ENCODE data around the gene CBX2.

The CBX2 gene

DNA sequence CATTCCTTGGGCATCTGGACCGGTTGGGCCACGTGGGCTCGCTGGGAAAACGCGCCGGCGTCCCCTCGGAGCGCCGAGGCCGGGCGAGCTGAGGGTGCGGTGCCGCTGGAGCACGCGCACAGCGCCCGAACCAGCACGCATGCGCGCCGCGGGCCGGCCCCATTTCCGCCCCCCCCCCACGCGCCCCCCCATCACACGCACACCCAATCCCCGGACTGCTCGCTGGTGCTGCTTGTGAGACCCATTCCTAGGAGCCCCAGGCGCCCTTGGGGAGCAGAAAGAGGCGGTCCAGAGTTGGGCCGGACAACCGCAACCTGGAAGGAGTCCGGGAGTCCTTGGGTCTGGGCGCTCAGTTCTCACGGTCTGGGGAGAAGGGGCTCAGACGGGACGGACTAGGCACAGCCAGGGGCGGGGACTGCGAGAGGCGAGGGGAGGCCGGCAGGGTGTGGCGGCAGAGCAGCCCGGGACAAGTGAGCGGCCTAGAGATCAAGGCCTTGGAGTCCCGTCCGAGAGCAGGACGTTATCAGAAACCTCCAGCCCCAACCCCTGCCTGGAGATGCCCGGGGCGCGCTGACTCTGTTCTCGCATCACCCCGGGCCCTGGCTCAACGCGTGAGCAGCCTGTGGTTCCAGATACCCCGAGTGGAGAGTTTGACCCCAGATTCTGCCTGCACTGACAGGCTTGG, 24.9 kb downstream of the CBX2 start:
- H3K4me3 ChIP-seq (ENCODE audit: low read depth in 1 of 2, low read length in 1 of 2), result peak overlapping the region in 1 of 2 experiments; percentile 52
- H3K27ac ChIP-seq, result no peak overlapping the region
- H3K36me3 ChIP-seq, result no peaks in the 10 kb centered on the region
- peaks cover 100% of the 10 kb centered on the region for H3K27me3 ChIP-seq
- peaks cover 66 to 68% of the 10 kb centered on the region in 2 experiments for H3K4me1 ChIP-seq (ENCODE audit: control insufficient read depth in 1 of 2, insufficient read depth in 1 of 2, low read depth in 1 of 2, low read length in 1 of 2)
- TF ChIP-seq, protein P1, sequence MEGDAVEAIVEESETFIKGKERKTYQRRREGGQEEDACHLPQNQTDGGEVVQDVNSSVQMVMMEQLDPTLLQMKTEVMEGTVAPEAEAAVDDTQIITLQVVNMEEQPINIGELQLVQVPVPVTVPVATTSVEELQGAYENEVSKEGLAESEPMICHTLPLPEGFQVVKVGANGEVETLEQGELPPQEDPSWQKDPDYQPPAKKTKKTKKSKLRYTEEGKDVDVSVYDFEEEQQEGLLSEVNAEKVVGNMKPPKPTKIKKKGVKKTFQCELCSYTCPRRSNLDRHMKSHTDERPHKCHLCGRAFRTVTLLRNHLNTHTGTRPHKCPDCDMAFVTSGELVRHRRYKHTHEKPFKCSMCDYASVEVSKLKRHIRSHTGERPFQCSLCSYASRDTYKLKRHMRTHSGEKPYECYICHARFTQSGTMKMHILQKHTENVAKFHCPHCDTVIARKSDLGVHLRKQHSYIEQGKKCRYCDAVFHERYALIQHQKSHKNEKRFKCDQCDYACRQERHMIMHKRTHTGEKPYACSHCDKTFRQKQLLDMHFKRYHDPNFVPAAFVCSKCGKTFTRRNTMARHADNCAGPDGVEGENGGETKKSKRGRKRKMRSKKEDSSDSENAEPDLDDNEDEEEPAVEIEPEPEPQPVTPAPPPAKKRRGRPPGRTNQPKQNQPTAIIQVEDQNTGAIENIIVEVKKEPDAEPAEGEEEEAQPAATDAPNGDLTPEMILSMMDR (IDR thresholded peaks at IDR 0.05), result no peak
- no peaks in the 10 kb centered on the region for H3K9me3 ChIP-seq

DNA sequence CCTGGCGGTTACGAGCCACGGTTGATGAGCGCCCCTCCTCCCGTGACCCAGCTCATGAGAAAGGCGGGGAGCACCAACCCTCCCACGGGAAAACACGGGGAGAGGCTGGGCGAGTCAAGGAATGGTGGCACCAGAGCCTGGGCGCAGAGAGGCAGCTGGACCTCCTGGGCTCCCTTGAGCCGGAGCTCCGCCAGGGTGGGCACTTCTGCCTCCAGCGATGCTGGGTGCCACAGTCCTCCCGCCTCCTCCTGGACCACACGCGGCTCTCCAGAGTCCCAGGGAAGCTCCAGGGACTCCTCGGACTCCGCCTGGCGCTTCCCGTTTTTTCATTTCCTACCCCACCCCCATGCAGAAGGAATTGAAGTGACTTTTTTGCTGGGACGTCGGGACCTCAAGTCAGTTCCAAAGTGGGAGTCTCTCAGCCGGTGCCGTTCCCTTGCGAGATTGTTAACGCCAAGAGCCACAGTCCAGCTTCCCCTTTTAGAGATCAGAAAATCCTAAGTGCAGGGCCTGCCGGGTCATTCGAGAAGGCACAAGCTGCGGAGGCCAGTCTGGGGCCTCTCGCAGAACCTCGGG, 25.6 kb downstream of the CBX2 start:
- Histone ChIP-seq H3K4me1 (ENCODE audit: control insufficient read depth in 1 of 2, insufficient read depth in 1 of 2, low read depth in 1 of 2, low read length in 1 of 2) (peaks cover 60 to 62% of the 10 kb centered on the region in 2 experiments), H3K4me3 (ENCODE audit: low read depth in 1 of 2, low read length in 1 of 2) (peak overlapping the region; percentile 47 to 52), H3K27me3 (peaks cover 100% of the 10 kb centered on the region), H3K9me3 (no peaks in the 10 kb centered on the region), H3K36me3 (no peaks in the 10 kb centered on the region), H3K27ac (peak overlapping the region; percentile 40)
- TF ChIP-seq, protein P1 (IDR thresholded peaks at IDR 0.05), result no peak

DNA sequence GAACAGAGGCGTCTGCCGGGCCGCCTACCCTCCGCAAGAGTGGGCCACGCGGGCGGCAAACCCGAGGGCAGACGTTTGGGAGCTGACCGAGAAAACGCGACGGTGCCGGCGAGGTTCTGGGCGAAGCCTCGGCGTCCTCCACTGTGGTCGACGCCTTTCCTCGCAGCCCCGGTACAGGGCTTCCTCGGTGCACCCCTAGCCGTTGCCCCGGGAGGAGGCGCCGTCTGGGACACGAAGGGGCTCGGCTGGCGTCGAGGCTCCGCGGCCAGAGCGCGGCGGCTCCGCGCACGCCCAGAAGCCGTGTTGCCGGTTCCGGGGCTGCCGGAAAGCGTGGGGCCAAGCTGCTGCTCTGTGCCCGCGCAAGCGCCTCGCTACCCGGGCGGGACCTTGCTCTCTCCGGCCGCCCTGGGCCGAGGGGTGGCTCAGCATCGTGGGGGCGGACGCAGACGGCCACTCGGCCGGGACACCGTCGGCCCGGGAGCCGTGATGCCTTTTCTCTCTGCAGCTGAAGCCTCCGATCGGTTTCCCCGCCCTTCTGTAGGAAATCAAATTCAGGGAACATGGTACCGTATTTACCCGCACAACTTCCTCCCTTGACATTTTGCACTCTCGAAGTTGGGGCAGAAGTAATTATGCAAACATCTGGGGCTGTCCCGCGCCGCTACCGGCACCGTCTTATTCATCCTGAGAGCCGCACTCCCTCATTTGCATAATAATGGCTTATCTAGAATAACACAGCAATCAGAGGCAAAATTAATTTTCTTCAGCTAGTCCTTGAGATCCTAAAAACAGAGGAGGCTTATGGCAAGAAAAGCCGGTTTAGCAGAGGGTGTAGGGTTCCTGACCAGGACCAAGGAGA, 26.3 kb downstream of the CBX2 start:
- Histone ChIP-seq H3K9me3 (no peaks in the 10 kb centered on the region), H3K27ac (peak overlapping the region; percentile 44), H3K4me3 (ENCODE audit: low read depth in 1 of 2, low read length in 1 of 2) (peak overlapping the region; percentile 47 to 52), H3K27me3 (peaks cover 100% of the 10 kb centered on the region), H3K36me3 (no peaks in the 10 kb centered on the region), H3K4me1 (ENCODE audit: control insufficient read depth in 1 of 2, insufficient read depth in 1 of 2, low read depth in 1 of 2, low read length in 1 of 2) (peaks cover 53 to 57% of the 10 kb centered on the region in 2 experiments)
- TF ChIP-seq, protein P1 (IDR thresholded peaks at IDR 0.05), result no peak

DNA sequence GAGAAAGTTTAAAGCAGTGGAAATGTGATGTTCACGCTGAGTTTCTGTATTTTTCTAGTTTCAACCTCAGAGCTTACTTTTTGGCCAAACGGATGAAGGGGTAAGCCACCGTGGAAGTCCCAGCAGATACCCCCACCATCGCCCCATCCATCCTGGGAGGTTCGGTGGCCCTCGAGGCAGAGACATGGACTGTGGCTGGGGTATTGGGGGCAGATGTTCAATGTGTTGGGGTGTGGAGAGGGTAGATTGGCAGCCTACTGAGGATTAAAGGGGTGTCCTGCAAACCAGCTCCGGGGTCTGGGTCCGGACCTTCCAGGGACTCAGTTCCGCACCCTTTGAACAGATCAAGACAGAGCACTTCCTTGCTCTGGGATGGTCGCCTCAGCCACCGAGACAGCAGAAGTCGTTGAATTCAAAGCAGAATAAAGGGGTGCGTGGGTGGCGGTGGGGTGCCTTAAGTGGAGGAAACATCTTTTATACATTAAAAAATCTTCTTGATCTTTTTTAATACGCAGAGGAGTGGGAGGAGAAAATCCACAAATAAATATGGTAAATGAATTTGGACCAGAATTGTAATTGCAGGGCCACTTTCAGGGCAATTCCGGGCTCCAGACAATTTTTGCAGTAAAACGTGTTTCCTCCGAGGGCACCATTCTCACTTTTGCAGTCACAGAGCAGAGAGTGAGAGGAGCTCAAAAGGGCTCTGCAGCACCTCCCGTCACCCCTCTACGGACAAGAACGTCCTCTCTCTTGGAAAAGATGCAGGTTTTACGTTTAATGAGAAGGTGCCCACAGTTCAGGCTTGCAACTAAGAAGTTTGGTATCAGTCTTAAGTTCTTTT, 27.1 kb downstream of the CBX2 start:
- Histone ChIP-seq H3K27ac (no peak overlapping the region), H3K36me3 (no peaks in the 10 kb centered on the region), H3K27me3 (peaks cover 100% of the 10 kb centered on the region), H3K4me1 (ENCODE audit: control insufficient read depth in 1 of 2, insufficient read depth in 1 of 2, low read depth in 1 of 2, low read length in 1 of 2) (peaks cover 49 to 50% of the 10 kb centered on the region in 2 experiments), H3K4me3 (ENCODE audit: low read depth in 1 of 2, low read length in 1 of 2) (peak overlapping the region in 1 of 2 experiments; percentile 52), H3K9me3 (no peaks in the 10 kb centered on the region)
- TF ChIP-seq, protein P1 (IDR thresholded peaks at IDR 0.05), result no peak

DNA sequence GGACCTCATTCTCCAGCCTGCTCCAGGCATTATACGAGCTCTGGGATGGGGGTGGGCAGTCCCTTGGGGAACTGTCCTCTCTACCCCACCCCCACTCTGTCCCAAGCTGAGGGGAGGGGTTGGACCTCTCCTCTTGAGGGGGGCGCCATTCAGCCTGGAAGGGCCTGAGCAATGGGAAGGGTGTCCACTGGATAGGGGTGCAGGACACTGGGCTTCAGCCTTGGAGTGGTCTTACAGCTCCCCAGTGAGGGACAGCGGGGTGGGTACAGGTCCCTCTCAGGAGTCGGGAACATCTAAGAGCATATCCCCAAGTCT, 28.5 kb downstream of the CBX2 start:
- no peak overlapping the region for H3K4me3 ChIP-seq (ENCODE audit: low read depth in 1 of 2, low read length in 1 of 2)
- peaks cover 100% of the 10 kb centered on the region for H3K27me3 ChIP-seq
- no peaks in the 10 kb centered on the region for H3K9me3 ChIP-seq

More for the DNA sequence above, 28.5 kb downstream of the CBX2 start:
- H3K4me1 ChIP-seq (ENCODE audit: control insufficient read depth in 1 of 2, insufficient read depth in 1 of 2, low read depth in 1 of 2, low read length in 1 of 2), result peaks cover 41 to 50% of the 10 kb centered on the region in 2 experiments
- H3K36me3 ChIP-seq, result no peaks in the 10 kb centered on the region
- H3K27ac ChIP-seq, result no peak overlapping the region
- TF ChIP-seq, protein P1 (IDR thresholded peaks at IDR 0.05), result no peak
